Naive B cell (primary cell): ENCODE results near the gene NPIPB8. TPM values are rescaled to one million over a fixed set of nuclear protein-coding genes. Genes with fewer than 3 reads are reported as not detected.
"Not testable (repeated sequence)": the region's sequence is repeated elsewhere in the genome, so short reads cannot be mapped to it uniquely, and the experiment has no call there.

ENCODE experiments used
- ATAC-seq, 2 donors: fragments of 150-1000 bp; cut with Tn5 transposase; 2 replicates each; pipeline ENCODE4 v1.10.0; 2021; ENCODE audit warnings: low read depth in 2 of 2, mild to moderate bottlenecking in 2 of 2, moderate library complexity in 2 of 2
- DNase-seq: peaks from one replicate; pipeline ENCODE4 v3.0.0; 2022
- H3K27ac Mint-ChIP-seq, 6 donors: one replicate each; pipeline ENCODE4 v1.8.0; 2020 to 2022; ENCODE audit warnings: mild to moderate bottlenecking in 6 of 6, mixed read lengths in 6 of 6, moderate library complexity in 5 of 6, inconsistent platforms in 2 of 6
- H3K27me3 Mint-ChIP-seq, 3 donors: one replicate each; pipeline ENCODE4 v1.8.0; 2021 to 2022; ENCODE audit warnings: mixed read lengths in 3 of 3, mild to moderate bottlenecking in 1 of 3
- H3K36me3 Mint-ChIP-seq, 2 donors: one replicate each; pipeline ENCODE4 v1.8.0; 2020 to 2022; ENCODE audit warnings: mixed read lengths in 2 of 2, inconsistent platforms in 1 of 2, mild to moderate bottlenecking in 1 of 2
- H3K4me1 Mint-ChIP-seq, 3 donors: one replicate each; pipeline ENCODE4 v1.8.0; 2020 to 2022; ENCODE audit warnings: mixed read lengths in 3 of 3, inconsistent platforms in 1 of 3, mild to moderate bottlenecking in 1 of 3, moderate library complexity in 1 of 3
- H3K4me3 Mint-ChIP-seq, 8 donors: one replicate each; pipeline ENCODE4 v1.8.0; 2020 to 2022; ENCODE audit warnings: mild to moderate bottlenecking in 8 of 8, mixed read lengths in 8 of 8, moderate library complexity in 8 of 8, inconsistent platforms in 2 of 8
- H3K9me3 Mint-ChIP-seq, 7 donors: one replicate each; pipeline ENCODE4 v1.8.0; 2020 to 2022; ENCODE audit warnings: mixed read lengths in 7 of 7, mild to moderate bottlenecking in 5 of 7, inconsistent platforms in 2 of 7, moderate library complexity in 1 of 7
- polyA plus RNA-seq, 6 donors: library from polyadenylated mRNA; unstranded; fragments of 300-500 nt; fragmentation: Illumina TruSeq; gene quantifications; one replicate each; pipeline ENCODE4 v1.2.3, GENCODE V29; 2021; ENCODE audit warnings: low read depth in 6 of 6

The NPIPB8 gene
- polyA plus RNA-seq = not detected

- not testable (repeated sequence) for DNase-seq, H3K36me3 Mint-ChIP-seq, ATAC-seq, H3K4me1 Mint-ChIP-seq, H3K4me3 Mint-ChIP-seq, H3K27me3 Mint-ChIP-seq, H3K9me3 Mint-ChIP-seq
- H3K27ac Mint-ChIP-seq = peak within 1 kb of the TSS in 2 of 6 donors; percentile 15 to 77
Observed at GRCh38 chr16:28637765-28638164, at the start of gene NPIPB8. Gene NPIPB8, plus strand, starts transcription at chr16:28638065. Its CDS starts 296 bp downstream, at chr16:28638361.

- Mint-ChIP-seq H3K4me3 (peak overlapping the region in 1 of 8 donors; percentile 37), H3K27me3 (no peaks in the 10 kb centered on the region), H3K36me3 (peaks cover 12 to 23% of the 10 kb centered on the region in 2 donors), H3K4me1 (peaks cover 0 to 6% (median 2%) of the 10 kb centered on the region in 3 donors), H3K27ac (peak overlapping the region in 1 of 6 donors; percentile 49), H3K9me3 (no peaks in the 10 kb centered on the region)
- DNase-seq (no peak), ATAC-seq (no peak)
Observed at GRCh38 chr16:28589069-28589468, 48.8 kb upstream of the NPIPB8 start.

GRCh38 chr16:28589930-28590329 is 47.9 kb upstream of the NPIPB8 start:
- H3K27me3 Mint-ChIP-seq = no peaks in the 10 kb centered on the region
- no peak for ATAC-seq
- peak overlapping the region in 1 of 6 donors; percentile 52 for H3K27ac Mint-ChIP-seq
- no peak overlapping the region for H3K4me3 Mint-ChIP-seq
- no peak for DNase-seq
- no peaks in the 10 kb centered on the region for H3K9me3 Mint-ChIP-seq
- H3K36me3 Mint-ChIP-seq = peaks cover 9 to 23% of the 10 kb centered on the region in 2 donors
- H3K4me1 Mint-ChIP-seq = peaks cover 0 to 6% (median 2%) of the 10 kb centered on the region in 3 donors

- DNase-seq = no peak
- Mint-ChIP-seq H3K9me3 (no peaks in the 10 kb centered on the region), H3K36me3 (peaks cover 3 to 21% of the 10 kb centered on the region in 2 donors), H3K4me1 (peaks cover 0 to 6% (median 2%) of the 10 kb centered on the region in 3 donors), H3K4me3 (no peak overlapping the region), H3K27me3 (no peaks in the 10 kb centered on the region), H3K27ac (no peak overlapping the region)
- ATAC-seq = no peak
Observed at GRCh38 chr16:28590384-28591340, 47.2 kb upstream of the NPIPB8 start.

GRCh38 chr16:28591355-28591754 is 46.5 kb upstream of the NPIPB8 start:
- no peaks in the 10 kb centered on the region for H3K27me3 Mint-ChIP-seq
- no peaks in the 10 kb centered on the region for H3K9me3 Mint-ChIP-seq
- ATAC-seq (no peak), DNase-seq (no peak)
- H3K36me3 Mint-ChIP-seq = peaks cover 0 to 17% of the 10 kb centered on the region in 2 donors
- H3K27ac Mint-ChIP-seq = no peak overlapping the region
- no peak overlapping the region for H3K4me3 Mint-ChIP-seq
- H3K4me1 Mint-ChIP-seq = peaks cover 0 to 6% (median 2%) of the 10 kb centered on the region in 3 donors

- DNase-seq (no peak), ATAC-seq (no peak)
- H3K4me3 Mint-ChIP-seq = no peak overlapping the region
- peaks cover 0 to 11% of the 10 kb centered on the region in 2 donors for H3K36me3 Mint-ChIP-seq
- peaks cover 0 to 6% (median 2%) of the 10 kb centered on the region in 3 donors for H3K4me1 Mint-ChIP-seq
- no peaks in the 10 kb centered on the region for H3K9me3 Mint-ChIP-seq
- H3K27ac Mint-ChIP-seq = peak overlapping the region in 2 of 6 donors; percentile 8 to 81
- peaks cover 0 to 4% (median 4%) of the 10 kb centered on the region in 3 donors for H3K27me3 Mint-ChIP-seq
Observed at GRCh38 chr16:28592511-28592910, 45.4 kb upstream of the NPIPB8 start.

GRCh38 chr16:28592979-28593553 is 44.8 kb upstream of the NPIPB8 start:
- peaks cover 0 to 9% (median 9%) of the 10 kb centered on the region in 3 donors for H3K27me3 Mint-ChIP-seq
- ATAC-seq = no peak
- H3K36me3 Mint-ChIP-seq = peaks cover 0 to 10% of the 10 kb centered on the region in 2 donors

GRCh38 chr16:28595451-28595850 is 42.4 kb upstream of the NPIPB8 start:
- H3K27me3 Mint-ChIP-seq, H3K4me1 Mint-ChIP-seq, H3K36me3 Mint-ChIP-seq, H3K27ac Mint-ChIP-seq, H3K9me3 Mint-ChIP-seq, ATAC-seq, DNase-seq: not testable (repeated sequence)
- peak overlapping the region in 1 of 8 donors; percentile 25 for H3K4me3 Mint-ChIP-seq

More at GRCh38 chr16:28592979-28593553, 44.8 kb upstream of the NPIPB8 start:
- H3K27ac Mint-ChIP-seq = peak overlapping the region in 1 of 6 donors; percentile 8
- DNase-seq = no peak
- no peak overlapping the region for H3K4me3 Mint-ChIP-seq
- H3K9me3 Mint-ChIP-seq = no peaks in the 10 kb centered on the region
- peaks cover 0 to 6% (median 2%) of the 10 kb centered on the region in 3 donors for H3K4me1 Mint-ChIP-seq

GRCh38 chr16:28596115-28596630 is 41.7 kb upstream of the NPIPB8 start:
- Mint-ChIP-seq H3K27me3 (peaks cover 0 to 9% (median 9%) of the 10 kb centered on the region in 3 donors), H3K4me1 (peaks cover 0 to 6% (median 2%) of the 10 kb centered on the region in 3 donors), H3K9me3 (no peaks in the 10 kb centered on the region), H3K4me3 (peak overlapping the region in 2 of 8 donors; percentile 9 to 21), H3K27ac (no peak overlapping the region), H3K36me3 (no peaks in the 10 kb centered on the region)
- ATAC-seq = no peak
- no peak for DNase-seq

- ATAC-seq (no peak), DNase-seq (no peak)
- peak within 1 kb of the TSS in 4 of 8 donors; percentile 9 to 40 (median 18) for H3K4me3 Mint-ChIP-seq
- no peak within 1 kb of the TSS for H3K27ac Mint-ChIP-seq
- H3K27me3 Mint-ChIP-seq = peaks cover 0 to 9% (median 9%) of the 10 kb centered on the region in 3 donors
- H3K36me3 Mint-ChIP-seq = no peaks in the 10 kb centered on the region
- H3K4me1 Mint-ChIP-seq = peaks cover 0 to 10% (median 2%) of the 10 kb centered on the region in 3 donors
- no peaks in the 10 kb centered on the region for H3K9me3 Mint-ChIP-seq
Observed at GRCh38 chr16:28596840-28597691, 40.8 kb upstream of the NPIPB8 start, which contains the start of gene SULT1A2. Gene SULT1A2, minus strand, starts transcription at chr16:28597050. Its CDS starts 1,120 bp downstream, at chr16:28595930.

- no peak for DNase-seq
- H3K4me3 Mint-ChIP-seq = no peak overlapping the region
- H3K4me1 Mint-ChIP-seq = peaks cover 0 to 10% (median 2%) of the 10 kb centered on the region in 3 donors
- no peak for ATAC-seq
- H3K36me3 Mint-ChIP-seq = no peaks in the 10 kb centered on the region
- no peaks in the 10 kb centered on the region for H3K9me3 Mint-ChIP-seq
- H3K27ac Mint-ChIP-seq = no peak overlapping the region
- H3K27me3 Mint-ChIP-seq = peaks cover 0 to 9% (median 9%) of the 10 kb centered on the region in 3 donors
Observed at GRCh38 chr16:28597692-28598261, 40.1 kb upstream of the NPIPB8 start.
